Measurements from ENCODE around the gene GALNS. TPM values are rescaled to one million over a fixed set of nuclear protein-coding genes. Genes with fewer than 3 reads are reported as not detected.

Gene GALNS
- total and polyA plus RNA-seq, 7 experiments from 2014 or later, result 9.8 to 64.3 (median 49.7) TPM

DNA sequence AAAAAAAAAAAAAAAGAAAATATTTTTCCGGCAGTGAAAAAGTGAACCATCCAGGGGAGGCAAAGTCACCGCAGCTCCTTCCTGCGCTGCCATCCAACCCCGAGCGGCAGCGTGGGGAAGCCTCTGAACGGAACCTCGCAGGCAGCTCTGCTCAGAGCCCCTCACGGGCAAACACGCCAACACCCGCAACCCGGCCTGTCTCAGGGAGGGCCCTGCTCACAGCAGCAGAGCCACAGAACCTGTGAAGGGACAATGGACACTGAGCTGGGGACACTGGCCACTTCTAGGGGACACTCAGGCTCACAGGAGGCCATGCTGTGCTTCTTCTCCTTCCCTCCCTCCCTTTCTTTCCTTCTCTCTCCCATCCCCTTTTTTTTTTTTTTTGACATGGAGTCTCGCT lies 23.7 kb downstream of the GALNS start:
- Mint-ChIP-seq H3K27me3 (no peaks in the 10 kb centered on the region), H3K4me1 (no peaks in the 10 kb centered on the region), H3K4me3 (no peak overlapping the region), H3K9me3 (no peaks in the 10 kb centered on the region), H3K27ac (no peak overlapping the region), H3K36me3 (peaks cover 0 to 5% (median 0%) of the 10 kb centered on the region in 5 donors)
- ChIA-PET POLR2A (no interaction called here), CTCF (interaction anchor here (0.7 kb wide), 1 partner anchor 153 kb away, joined by 3 read pairs; no protein-coding TSS in a partner anchor)
- no peaks in the 10 kb centered on the region for H3K27me3 ChIP-seq (ENCODE audit: control insufficient read depth in 2 of 2, insufficient read depth in 2 of 2, low read length in 2 of 2)
- DNase-seq (no peak), ATAC-seq (no peak)
- peaks cover 0 to 31% (median 0%) of the 10 kb centered on the region in 3 experiments for H3K36me3 ChIP-seq (ENCODE audit: control insufficient read depth in 2 of 3, insufficient read depth in 3 of 3, low read length in 3 of 3)
- H3K27ac ChIP-seq (ENCODE audit: low read depth, low read length), result no peak overlapping the region
- intact Hi-C loops (cut with micrococcal nuclease), result no loop called here
- H3K4me3 ChIP-seq (ENCODE audit: low read length), result no peak overlapping the region
- no peaks in the 10 kb centered on the region for H3K9me3 ChIP-seq (ENCODE audit: control insufficient read depth in 2 of 3, low read length in 3 of 3)
- H3K4me1 ChIP-seq (ENCODE audit: control insufficient read depth in 2 of 2, insufficient read depth in 2 of 2, low read length in 2 of 2), result no peaks in the 10 kb centered on the region

GRCh38 chr16:88831838-88832237 lies 24.9 kb downstream of the GALNS start:
- Histone ChIP-seq H3K4me1 (ENCODE audit: control insufficient read depth in 2 of 2, insufficient read depth in 2 of 2, low read length in 2 of 2) (no peaks in the 10 kb centered on the region), H3K27me3 (ENCODE audit: control insufficient read depth in 2 of 2, insufficient read depth in 2 of 2, low read length in 2 of 2) (no peaks in the 10 kb centered on the region), H3K4me3 (ENCODE audit: low read length) (no peak overlapping the region), H3K36me3 (ENCODE audit: control insufficient read depth in 2 of 3, insufficient read depth in 3 of 3, low read length in 3 of 3) (peaks cover 0 to 37% (median 0%) of the 10 kb centered on the region in 3 experiments), H3K9me3 (ENCODE audit: control insufficient read depth in 2 of 3, low read length in 3 of 3) (no peaks in the 10 kb centered on the region), H3K27ac (ENCODE audit: low read depth, low read length) (no peak overlapping the region)
- Mint-ChIP-seq H3K9me3 (no peaks in the 10 kb centered on the region), H3K4me1 (no peaks in the 10 kb centered on the region), H3K4me3 (no peak overlapping the region), H3K27me3 (no peaks in the 10 kb centered on the region), H3K36me3 (peaks cover 0 to 5% (median 0%) of the 10 kb centered on the region in 5 donors), H3K27ac (no peak overlapping the region)
- intact Hi-C loops (cut with micrococcal nuclease), result no loop called here
- ChIA-PET POLR2A (no interaction called here), CTCF (no interaction called here)
- DNase-seq (no peak), ATAC-seq (no peak)

DNA sequence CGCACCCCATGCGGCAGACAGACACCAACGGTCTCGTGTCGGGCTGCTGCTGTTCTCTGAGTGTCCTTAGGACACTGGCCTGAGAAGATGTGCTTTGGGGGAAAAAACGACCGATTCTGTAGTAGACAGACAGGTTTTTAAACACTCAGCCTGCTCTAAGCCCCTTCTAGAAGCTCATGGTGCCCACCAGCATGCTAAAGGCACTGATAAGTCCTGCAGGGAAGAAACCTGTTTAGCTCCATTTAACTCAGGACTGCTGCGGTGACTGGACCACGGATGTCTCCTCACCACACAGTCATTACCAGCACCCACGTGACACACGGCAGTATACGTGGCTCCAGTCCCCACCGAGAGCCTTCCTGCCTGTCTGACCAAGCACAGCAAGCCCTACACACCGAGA lies 26.0 kb downstream of the GALNS start:
- Histone ChIP-seq H3K27ac (ENCODE audit: low read depth, low read length) (no peak overlapping the region), H3K4me3 (ENCODE audit: low read length) (no peak overlapping the region), H3K36me3 (ENCODE audit: control insufficient read depth in 2 of 3, insufficient read depth in 3 of 3, low read length in 3 of 3) (peaks cover 0 to 35% (median 0%) of the 10 kb centered on the region in 3 experiments), H3K4me1 (ENCODE audit: control insufficient read depth in 2 of 2, insufficient read depth in 2 of 2, low read length in 2 of 2) (no peaks in the 10 kb centered on the region), H3K27me3 (ENCODE audit: control insufficient read depth in 2 of 2, insufficient read depth in 2 of 2, low read length in 2 of 2) (no peaks in the 10 kb centered on the region), H3K9me3 (ENCODE audit: control insufficient read depth in 2 of 3, low read length in 3 of 3) (no peaks in the 10 kb centered on the region)
- H3K27me3 Mint-ChIP-seq, result no peaks in the 10 kb centered on the region
- CTCF ChIA-PET, result no interaction called here
- H3K4me1 Mint-ChIP-seq, result no peaks in the 10 kb centered on the region
- peaks cover 0 to 5% (median 0%) of the 10 kb centered on the region in 5 donors for H3K36me3 Mint-ChIP-seq
- ATAC-seq, result no peak
- no peak overlapping the region for H3K4me3 Mint-ChIP-seq
- H3K9me3 Mint-ChIP-seq, result no peaks in the 10 kb centered on the region
- intact Hi-C loops (cut with micrococcal nuclease), result no loop called here
- DNase-seq, result no peak
- no peak overlapping the region for H3K27ac Mint-ChIP-seq
- POLR2A ChIA-PET, result no interaction called here

GRCh38 chr16:88830258-88830657 lies 26.5 kb downstream of the GALNS start:
- ChIA-PET CTCF (no interaction called here), POLR2A (no interaction called here)
- no peak overlapping the region for H3K4me3 Mint-ChIP-seq
- H3K9me3 Mint-ChIP-seq, result no peaks in the 10 kb centered on the region
- no peak overlapping the region for H3K27ac ChIP-seq (ENCODE audit: low read depth, low read length)
- ATAC-seq, result no peak
- no peaks in the 10 kb centered on the region for H3K27me3 ChIP-seq (ENCODE audit: control insufficient read depth in 2 of 2, insufficient read depth in 2 of 2, low read length in 2 of 2)
- H3K36me3 ChIP-seq (ENCODE audit: control insufficient read depth in 2 of 3, insufficient read depth in 3 of 3, low read length in 3 of 3), result peaks cover 0 to 35% (median 0%) of the 10 kb centered on the region in 3 experiments
- no peaks in the 10 kb centered on the region for H3K4me1 Mint-ChIP-seq
- DNase-seq, result no peak
- peaks cover 0 to 4% (median 0%) of the 10 kb centered on the region in 5 donors for H3K36me3 Mint-ChIP-seq
- intact Hi-C loops (cut with micrococcal nuclease), result no loop called here
- H3K27me3 Mint-ChIP-seq, result no peaks in the 10 kb centered on the region
- H3K4me1 ChIP-seq (ENCODE audit: control insufficient read depth in 2 of 2, insufficient read depth in 2 of 2, low read length in 2 of 2), result no peaks in the 10 kb centered on the region
- H3K9me3 ChIP-seq (ENCODE audit: control insufficient read depth in 2 of 3, low read length in 3 of 3), result no peaks in the 10 kb centered on the region
- H3K4me3 ChIP-seq (ENCODE audit: low read length), result no peak overlapping the region
- H3K27ac Mint-ChIP-seq, result no peak overlapping the region

DNA sequence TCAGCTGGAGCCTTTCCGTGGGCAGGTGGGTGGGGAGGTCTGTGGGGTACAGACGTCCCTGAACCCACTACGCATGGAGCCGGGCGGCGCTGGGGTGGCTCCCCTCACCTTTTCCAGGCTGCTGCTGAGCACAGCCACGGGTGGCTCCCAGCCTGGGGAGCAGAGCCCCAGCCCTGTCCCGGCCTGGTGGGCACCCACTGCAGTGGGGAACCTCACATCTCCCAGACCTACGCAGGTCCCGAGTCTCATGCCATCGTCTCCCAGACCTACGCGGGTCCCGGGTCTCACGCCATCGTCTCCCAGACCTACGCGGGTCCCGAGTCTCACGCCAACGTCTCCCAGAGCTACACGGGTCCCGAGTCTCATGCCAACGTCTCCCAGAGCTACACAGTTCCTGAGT lies 28.0 kb downstream of the GALNS start:
- Histone ChIP-seq H3K27me3 (ENCODE audit: control insufficient read depth in 2 of 2, insufficient read depth in 2 of 2, low read length in 2 of 2) (no peaks in the 10 kb centered on the region), H3K4me3 (ENCODE audit: low read length) (no peak overlapping the region), H3K27ac (ENCODE audit: low read depth, low read length) (no peak overlapping the region), H3K4me1 (ENCODE audit: control insufficient read depth in 2 of 2, insufficient read depth in 2 of 2, low read length in 2 of 2) (no peaks in the 10 kb centered on the region), H3K36me3 (ENCODE audit: control insufficient read depth in 2 of 3, insufficient read depth in 3 of 3, low read length in 3 of 3) (peaks cover 0 to 39% (median 0%) of the 10 kb centered on the region in 3 experiments), H3K9me3 (ENCODE audit: control insufficient read depth in 2 of 3, low read length in 3 of 3) (no peaks in the 10 kb centered on the region)
- H3K4me3 Mint-ChIP-seq, result no peak overlapping the region
- H3K9me3 Mint-ChIP-seq, result no peaks in the 10 kb centered on the region
- ChIA-PET CTCF (no interaction called here), POLR2A (no interaction called here)
- no peak overlapping the region for H3K27ac Mint-ChIP-seq
- H3K4me1 Mint-ChIP-seq, result no peaks in the 10 kb centered on the region
- no peaks in the 10 kb centered on the region for H3K27me3 Mint-ChIP-seq
- intact Hi-C loops (cut with micrococcal nuclease), result no loop called here
- no peak for DNase-seq
- ATAC-seq, result no peak
- H3K36me3 Mint-ChIP-seq, result no peaks in the 10 kb centered on the region

DNA sequence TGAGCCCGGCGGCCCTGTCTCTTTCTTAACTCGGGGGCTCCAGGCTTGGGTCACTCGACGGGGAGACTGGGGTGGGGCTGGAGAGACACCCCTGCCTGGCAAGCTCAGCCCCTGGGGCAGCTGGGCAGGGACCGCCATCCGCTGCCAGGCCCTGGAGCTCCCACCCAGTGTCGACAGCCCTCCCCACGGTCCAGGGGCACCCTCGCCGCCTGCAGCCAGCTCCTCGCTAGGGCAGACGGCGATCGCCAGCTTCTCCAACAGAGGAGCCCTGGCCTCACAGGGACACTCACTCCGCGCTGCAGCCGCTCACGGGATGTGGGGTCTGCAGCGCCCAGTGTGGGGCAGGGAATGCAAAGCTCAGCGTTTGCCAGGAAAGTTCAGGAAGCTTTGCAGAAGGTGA lies 29.0 kb downstream of the GALNS start:
- ChIA-PET CTCF (interaction anchor here (0.6 kb wide), 1 partner anchor 12 kb away, joined by 3 read pairs; no protein-coding TSS in a partner anchor), POLR2A (no interaction called here)
- Mint-ChIP-seq H3K27ac (no peak overlapping the region), H3K4me3 (no peak overlapping the region), H3K4me1 (no peaks in the 10 kb centered on the region), H3K9me3 (no peaks in the 10 kb centered on the region), H3K36me3 (peaks cover 0 to 4% (median 0%) of the 10 kb centered on the region in 5 donors), H3K27me3 (no peaks in the 10 kb centered on the region)
- no peak overlapping the region for H3K27ac ChIP-seq (ENCODE audit: low read depth, low read length)
- no peaks in the 10 kb centered on the region for H3K27me3 ChIP-seq (ENCODE audit: control insufficient read depth in 2 of 2, insufficient read depth in 2 of 2, low read length in 2 of 2)
- no peak overlapping the region for H3K4me3 ChIP-seq (ENCODE audit: low read length)
- no peaks in the 10 kb centered on the region for H3K4me1 ChIP-seq (ENCODE audit: control insufficient read depth in 2 of 2, insufficient read depth in 2 of 2, low read length in 2 of 2)
- peaks cover 0 to 44% (median 0%) of the 10 kb centered on the region in 3 experiments for H3K36me3 ChIP-seq (ENCODE audit: control insufficient read depth in 2 of 3, insufficient read depth in 3 of 3, low read length in 3 of 3)
- intact Hi-C loops (cut with micrococcal nuclease), result no loop called here
- H3K9me3 ChIP-seq (ENCODE audit: control insufficient read depth in 2 of 3, low read length in 3 of 3), result no peaks in the 10 kb centered on the region
- no peak for ATAC-seq
- no peak for DNase-seq

DNA sequence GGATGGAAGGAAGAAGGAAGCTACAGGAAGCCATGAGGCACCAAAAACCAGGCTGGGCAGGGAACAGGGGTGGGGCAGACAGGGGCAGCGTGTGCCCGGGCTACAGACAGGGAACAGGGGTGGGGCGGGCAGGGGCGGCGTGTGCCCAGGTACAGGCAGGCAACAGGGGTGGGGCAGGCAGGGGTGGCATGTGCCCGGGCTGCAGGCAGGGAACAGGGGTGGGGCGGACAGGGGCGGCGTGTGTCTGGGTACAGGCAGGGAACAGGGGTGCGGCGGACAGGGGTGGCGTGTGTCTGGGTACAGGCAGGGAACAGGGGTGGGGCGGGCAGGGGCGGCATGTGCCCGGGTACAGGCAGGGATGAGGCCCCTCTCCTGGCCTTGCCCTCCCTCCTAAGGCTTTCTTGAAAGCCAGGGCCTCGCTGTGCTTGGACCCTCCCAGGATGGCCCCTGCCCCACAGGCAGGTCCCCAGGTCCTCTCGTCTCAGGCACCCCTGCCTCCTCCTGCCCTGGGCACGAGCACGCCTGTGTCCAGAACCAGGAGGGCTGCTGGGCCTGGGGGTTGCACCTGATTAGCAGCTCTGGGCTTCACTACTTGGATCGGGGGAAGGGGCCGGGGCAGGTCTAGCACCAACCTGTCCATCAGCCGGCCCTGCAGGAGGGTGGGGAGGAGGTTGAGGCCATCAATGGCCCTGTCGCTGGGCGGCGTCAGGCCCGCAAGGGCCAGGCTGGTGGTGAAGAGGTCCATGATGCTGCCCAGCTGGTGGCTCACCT lies 30.5 kb downstream of the GALNS start:
- Histone ChIP-seq H3K4me3 (ENCODE audit: low read length) (no peak overlapping the region), H3K9me3 (ENCODE audit: control insufficient read depth in 2 of 3, low read length in 3 of 3) (no peaks in the 10 kb centered on the region), H3K27ac (ENCODE audit: low read depth, low read length) (no peak overlapping the region), H3K36me3 (ENCODE audit: control insufficient read depth in 2 of 3, insufficient read depth in 3 of 3, low read length in 3 of 3) (peaks cover 0 to 58% (median 0%) of the 10 kb centered on the region in 3 experiments), H3K4me1 (ENCODE audit: control insufficient read depth in 2 of 2, insufficient read depth in 2 of 2, low read length in 2 of 2) (no peaks in the 10 kb centered on the region), H3K27me3 (ENCODE audit: control insufficient read depth in 2 of 2, insufficient read depth in 2 of 2, low read length in 2 of 2) (no peaks in the 10 kb centered on the region)
- Mint-ChIP-seq H3K27me3 (no peaks in the 10 kb centered on the region), H3K4me1 (no peaks in the 10 kb centered on the region), H3K4me3 (no peak overlapping the region), H3K9me3 (no peaks in the 10 kb centered on the region), H3K36me3 (peaks cover 0 to 6% (median 0%) of the 10 kb centered on the region in 5 donors), H3K27ac (peak overlapping the region in 1 of 9 donors; percentile 71)
- CTCF ChIA-PET, result no interaction called here
- POLR2A ChIA-PET, result no interaction called here
- DNase-seq (no peak), ATAC-seq (no peak)
- intact Hi-C loops (cut with micrococcal nuclease), result no loop called here

All from naive thymus-derived CD4-positive, alpha-beta T cell (primary cell).